WTC11 (cell line): Measurements from ENCODE around the gene SLC4A1AP. TPM values are rescaled to one million over a fixed set of nuclear protein-coding genes. Genes with fewer than 3 reads are reported as not detected.

Experiments
- ATAC-seq: fragments of 200-7000 bp; cut with Tn5 transposase; 2 replicates; pipeline ENCODE4 v1.10.0; 2021; ENCODE audit warnings: mild to moderate bottlenecking, moderate library complexity
- CTCF ChIA-PET: fragments of 300-600 bp; sonication (Branson Sonifier 250); formaldehyde crosslinking; loops from one replicate; lab custom pipeline; 2021; ENCODE audit warnings: antibody characterized with exemption; lab: Charles Lee
- POLR2A ChIA-PET: fragments of 350-600 bp; sonication (Branson Sonifier 250); formaldehyde crosslinking; loops from one replicate; lab custom pipeline; 2021; ENCODE audit warnings: antibody characterized with exemption; lab: Charles Lee
- DNase-seq: peaks from one replicate; pipeline ENCODE4 v3.0.0; 2021; ENCODE audit warnings: low spot score
- H3K27ac Mint-ChIP-seq: 2 replicates; pipeline ENCODE4 v1.8.0; 2021; ENCODE audit warnings: mixed read lengths
- H3K27me3 Mint-ChIP-seq: 2 replicates; pipeline ENCODE4 v1.8.0; 2021; ENCODE audit warnings: low read depth, mild to moderate bottlenecking, moderate library complexity, mixed read lengths
- H3K36me3 Mint-ChIP-seq: 2 replicates; pipeline ENCODE4 v1.8.0; 2021; ENCODE audit warnings: mixed read lengths
- H3K4me1 Mint-ChIP-seq: 2 replicates; pipeline ENCODE4 v1.8.0; 2022; ENCODE audit warnings: mixed read lengths
- H3K4me3 Mint-ChIP-seq: 2 replicates; pipeline ENCODE4 v1.8.0; 2021; ENCODE audit warnings: mild to moderate bottlenecking, moderate library complexity, mixed read lengths
- H3K9me3 Mint-ChIP-seq: 2 replicates; pipeline ENCODE4 v1.8.0; 2021; ENCODE audit warnings: mixed read lengths
- AR ChIP-seq: fragments of 250-450 bp; sonication (Bioruptor Pico); IDR thresholded peaks from 2 replicates; pipeline ENCODE4 v1.9.0; 2021; ENCODE audit warnings: mild to moderate bottlenecking
- CREB1 ChIP-seq: sonication (generic); formaldehyde crosslinking; IDR thresholded peaks from 2 replicates; pipeline ENCODE4 v1.8.0; 2023; ENCODE audit warnings: mild to moderate bottlenecking, missing genetic modification reagents
- E2F1 ChIP-seq: sonication (generic); formaldehyde crosslinking; IDR thresholded peaks from 2 replicates; pipeline ENCODE4 v1.8.0; 2022; ENCODE audit warnings: mild to moderate bottlenecking, missing genetic modification reagents
- ETV6 ChIP-seq: sonication (generic); formaldehyde crosslinking; IDR thresholded peaks from 2 replicates; pipeline ENCODE4 v1.8.1; 2022; ENCODE audit warnings: mild to moderate bottlenecking, missing genetic modification reagents
- FOXP1 ChIP-seq: sonication (generic); formaldehyde crosslinking; IDR thresholded peaks from 2 replicates; pipeline ENCODE4 v1.8.0; 2022; ENCODE audit warnings: missing genetic modification reagents, mild to moderate bottlenecking, moderate library complexity, borderline replicate concordance
- IRF1 ChIP-seq: sonication (generic); formaldehyde crosslinking; IDR thresholded peaks from 2 replicates; pipeline ENCODE4 v1.8.0; 2023; ENCODE audit warnings: missing genetic modification reagents
- MLX ChIP-seq: sonication (generic); formaldehyde crosslinking; IDR thresholded peaks from 2 replicates; pipeline ENCODE4 v1.8.1; 2023; ENCODE audit warnings: mild to moderate bottlenecking, missing genetic modification reagents, moderate library complexity
- MYBL2 ChIP-seq: sonication (generic); formaldehyde crosslinking; IDR thresholded peaks from 2 replicates; pipeline ENCODE4 v1.8.1; 2023; ENCODE audit warnings: mild to moderate bottlenecking, moderate library complexity, missing genetic modification reagents
- NFE2L1 ChIP-seq: sonication (generic); formaldehyde crosslinking; IDR thresholded peaks from 2 replicates; pipeline ENCODE4 v1.8.1; 2023; ENCODE audit warnings: missing genetic modification reagents
- PRDM15 ChIP-seq: sonication (generic); formaldehyde crosslinking; IDR thresholded peaks from 2 replicates; pipeline ENCODE4 v1.8.0; 2022; ENCODE audit warnings: missing genetic modification reagents
- PREB ChIP-seq: sonication (generic); formaldehyde crosslinking; IDR thresholded peaks from 2 replicates; pipeline ENCODE4 v1.8.1; 2022; ENCODE audit warnings: mild to moderate bottlenecking, missing genetic modification reagents, moderate library complexity, borderline replicate concordance
- SP1 ChIP-seq: sonication (generic); formaldehyde crosslinking; conservative IDR thresholded peaks from 2 replicates; pipeline ENCODE4 v1.8.1; 2022; ENCODE audit warnings: missing genetic modification reagents
- STAT6 ChIP-seq: sonication (generic); formaldehyde crosslinking; conservative IDR thresholded peaks from 2 replicates; pipeline ENCODE4 v1.8.1; 2023; ENCODE audit warnings: mild to moderate bottlenecking, low read depth, missing genetic modification reagents, moderate library complexity
- TCF7 ChIP-seq: sonication (generic); formaldehyde crosslinking; IDR thresholded peaks from 2 replicates; pipeline ENCODE4 v1.8.0; 2022; ENCODE audit warnings: mild to moderate bottlenecking, low read depth, missing genetic modification reagents, moderate library complexity
- USF2 ChIP-seq: sonication (generic); formaldehyde crosslinking; IDR thresholded peaks from 2 replicates; pipeline ENCODE4 v1.8.1; 2023; ENCODE audit warnings: mild to moderate bottlenecking, missing genetic modification reagents, moderate library complexity
- ZNF121 ChIP-seq: sonication (generic); formaldehyde crosslinking; IDR thresholded peaks from 2 replicates; pipeline ENCODE4 v1.8.0; 2023; ENCODE audit warnings: missing genetic modification reagents
- ZNF232 ChIP-seq: sonication (generic); formaldehyde crosslinking; IDR thresholded peaks from 2 replicates; pipeline ENCODE4 v1.8.0; 2022; ENCODE audit warnings: mild to moderate bottlenecking, missing genetic modification reagents
- ZNF416 ChIP-seq: fragments of 250-450 bp; sonication (Bioruptor Pico); IDR thresholded peaks from 2 replicates; pipeline ENCODE4 v1.9.0; 2021; ENCODE audit warnings: mild to moderate bottlenecking, inconsistent platforms
- total RNA-seq: library from RNA; stranded (reverse); gene quantifications from 3 replicates; pipeline ENCODE4 v1.2.3, GENCODE V29; 2021

Gene SLC4A1AP
- total RNA-seq, 1 experiment from 2014 or later: 20.1 TPM

- CTCF ChIA-PET: interaction anchor here (0.9 to 1.2 kb wide), 2 partner anchors 55 to 257 kb away, joined by 3 read pairs; no protein-coding TSS in a partner anchor
- POLR2A ChIA-PET: interaction anchor here (1.0 to 1.4 kb wide), 2 partner anchors 221 to 249 kb away, joined by 3 read pairs; partner anchors contain the start of gene ZNF513
- no peak for TF ChIP-seq STAT6
- no peak for TF ChIP-seq PRDM15 (CRISPR knock-in tag)
- peak; percentile 78; the same call in 1 of the 2 replicates for TF ChIP-seq CREB1 (CRISPR knock-in tag)
- TF ChIP-seq MLX (CRISPR knock-in tag): no peak
- TF ChIP-seq FOXP1 (CRISPR knock-in tag): peak; percentile 82
- TF ChIP-seq TCF7 (CRISPR knock-in tag): 0 out of 2 replicates have a peak, but pooled peaks have one; percentile 44
- peak; percentile 40; the same call in 1 of the 2 replicates for TF ChIP-seq IRF1
- TF ChIP-seq E2F1: peak; percentile 47; the same call in 1 of the 2 replicates
- 0 out of 2 replicates have a peak, but pooled peaks have one; percentile 44 for TF ChIP-seq MYBL2 (CRISPR knock-in tag)
- peak; percentile 93; the same call in 1 of the 2 replicates for TF ChIP-seq ZNF232 (CRISPR knock-in tag)
- peak; percentile 95 for TF ChIP-seq SP1 (CRISPR knock-in tag)
- TF ChIP-seq ZNF416: peak; percentile 44; the same call in 1 of the 2 replicates
- peak; percentile 81 for TF ChIP-seq ETV6
- no peak for TF ChIP-seq ZNF121 (CRISPR knock-in tag)
- TF ChIP-seq USF2 (CRISPR knock-in tag): 0 out of 2 replicates have a peak, but pooled peaks have one; percentile 10
- peak; percentile 86; the same call in 1 of the 2 replicates for TF ChIP-seq NFE2L1 (CRISPR knock-in tag)
- TF ChIP-seq AR: no peak
- 0 out of 2 replicates have a peak, but pooled peaks have one; percentile 53 for TF ChIP-seq PREB (CRISPR knock-in tag)
These were observed 34.7 kb upstream of the SLC4A1AP start, which contains the start of the genes CCDC121 and GPN1 for GRCh38 chr2:27628767-27629709. Gene CCDC121, minus strand, starts transcription at chr2:27629012. Its CDS starts 1,213 bp downstream, at chr2:27627799. Gene GPN1, plus strand, starts transcription at chr2:27629050. Its CDS starts 9 bp downstream, at chr2:27629059.

More at GRCh38 chr2:27628767-27629709, 34.7 kb upstream of the SLC4A1AP start, which contains the start of the genes CCDC121 and GPN1:
- peak; percentile 99 for ATAC-seq
- no peaks in the 10 kb centered on the region for H3K27me3 Mint-ChIP-seq
- no peak within 1 kb of the TSS for H3K4me3 Mint-ChIP-seq
- H3K9me3 Mint-ChIP-seq: no peaks in the 10 kb centered on the region
- H3K4me1 Mint-ChIP-seq: peaks cover 9% of the 10 kb centered on the region
- DNase-seq: peak; percentile 83
- peaks cover 26% of the 10 kb centered on the region for H3K36me3 Mint-ChIP-seq
- no peak within 1 kb of the TSS for H3K27ac Mint-ChIP-seq
